H9 (cell line): Measurements from ENCODE around the gene DGCR2. TPM values are rescaled to one million over a fixed set of nuclear protein-coding genes. Genes with fewer than 3 reads are reported as not detected.

Experiments
- DNase-seq: peaks from one replicate; pipeline ENCODE4 v3.0.0-alpha.2; 2017
- H2AFZ ChIP-seq: one replicate; pipeline ENCODE4 v1.6.1; 2013; ENCODE audit warnings: mild to moderate bottlenecking, low read length, control low read depth, moderate library complexity
- H2AK5ac ChIP-seq: 2 replicates; pipeline ENCODE4 v1.6.1; 2013; ENCODE audit warnings: low read length, control low read depth, mixed read lengths; ENCODE audit not compliant: insufficient read length
- H2BK120ac ChIP-seq: one replicate; pipeline ENCODE4 v1.6.1; 2013; ENCODE audit warnings: low read depth, mild to moderate bottlenecking, low read length, control low read depth, inconsistent platforms; ENCODE audit not compliant: poor library complexity, severe bottlenecking
- H2BK12ac ChIP-seq: 2 replicates; pipeline ENCODE4 v1.6.1; 2013; ENCODE audit warnings: low read length, control low read depth, mixed read lengths, low read depth; ENCODE audit not compliant: insufficient read length
- H2BK15ac ChIP-seq: 2 replicates; pipeline ENCODE4 v1.6.1; 2013; ENCODE audit warnings: low read depth, low read length, control low read depth
- H2BK20ac ChIP-seq: one replicate; pipeline ENCODE4 v1.6.1; 2013; ENCODE audit warnings: low read depth, mild to moderate bottlenecking, low read length, control low read depth, inconsistent platforms; ENCODE audit not compliant: poor library complexity, severe bottlenecking
- H2BK5ac ChIP-seq: 2 replicates; pipeline ENCODE4 v1.6.1; 2013; ENCODE audit warnings: low read length, control low read depth, mixed read lengths; ENCODE audit not compliant: insufficient read length
- H3K14ac ChIP-seq: 2 replicates; pipeline ENCODE4 v1.6.1; 2013; ENCODE audit warnings: low read length, control low read depth; ENCODE audit not compliant: insufficient read depth
- H3K18ac ChIP-seq: 2 replicates; pipeline ENCODE4 v1.6.1; 2013; ENCODE audit warnings: low read depth, mild to moderate bottlenecking, mixed read lengths, low read length, control low read depth; ENCODE audit not compliant: insufficient read length
- H3K23ac ChIP-seq: 2 replicates; pipeline ENCODE4 v1.6.1; 2013; ENCODE audit warnings: low read length, control low read depth, mixed read lengths, low read depth; ENCODE audit not compliant: insufficient read length
- H3K23me2 ChIP-seq: 2 replicates; pipeline ENCODE4 v1.6.1; 2013; ENCODE audit warnings: low read depth, mild to moderate bottlenecking, mixed read lengths, low read length, control low read depth; ENCODE audit not compliant: insufficient read length, poor library complexity, severe bottlenecking
- H3K27ac ChIP-seq: 2 replicates; pipeline ENCODE4 v1.5.1; 2013; ENCODE audit warnings: low read length, control low read depth, mixed read lengths, low read depth; ENCODE audit not compliant: insufficient read length
- H3K27me3 ChIP-seq: 2 replicates; pipeline ENCODE4 v1.6.1; 2013; ENCODE audit warnings: low read length, control low read depth, inconsistent platforms; ENCODE audit not compliant: insufficient read depth
- H3K4ac ChIP-seq: 2 replicates; pipeline ENCODE4 v1.6.1; 2013; ENCODE audit warnings: low read depth, mild to moderate bottlenecking, control low read depth, inconsistent platforms, low read length, moderate library complexity
- H3K4me1 ChIP-seq: 2 replicates; pipeline ENCODE4 v1.6.1; 2013; ENCODE audit warnings: low read length, control low read depth, inconsistent platforms; ENCODE audit not compliant: insufficient read depth
- H3K4me2 ChIP-seq: 2 replicates; pipeline ENCODE4 v1.6.1; 2013; ENCODE audit warnings: low read length, control low read depth, mixed read lengths; ENCODE audit not compliant: insufficient read length, insufficient read depth
- H3K56ac ChIP-seq: 2 replicates; pipeline ENCODE4 v1.6.1; 2013; ENCODE audit warnings: low read depth, mild to moderate bottlenecking, mixed read lengths, low read length, control low read depth; ENCODE audit not compliant: insufficient read length
- H3K79me1 ChIP-seq: 2 replicates; pipeline ENCODE4 v1.6.1; 2013; ENCODE audit warnings: low read depth, mild to moderate bottlenecking, moderate library complexity, low read length, control low read depth, inconsistent platforms; ENCODE audit not compliant: insufficient read depth, poor library complexity, severe bottlenecking
- H3K79me2 ChIP-seq: 2 replicates; pipeline ENCODE4 v1.6.1; 2013; ENCODE audit warnings: low read length, control low read depth, inconsistent platforms; ENCODE audit not compliant: insufficient read depth
- H3K9ac ChIP-seq: 2 replicates; pipeline ENCODE4 v1.6.1; 2013; ENCODE audit warnings: low read length, control low read depth, mixed read lengths; ENCODE audit not compliant: insufficient read length; ENCODE audit errors: extremely low read depth
- H3K9me3 ChIP-seq: one replicate; pipeline ENCODE4 v1.6.1; 2013; ENCODE audit warnings: low read depth, low read length, inconsistent platforms; ENCODE audit not compliant: control insufficient read depth
- H3T11ph ChIP-seq: one replicate; pipeline ENCODE4 v1.6.1; 2013; ENCODE audit warnings: mild to moderate bottlenecking, low read length, control low read depth, inconsistent platforms
- H4K20me1 ChIP-seq: one replicate; pipeline ENCODE4 v1.6.1; 2013; ENCODE audit not compliant: control insufficient read depth, insufficient read length, insufficient read depth
- H4K5ac ChIP-seq: 2 replicates; pipeline ENCODE4 v1.6.1; 2013; ENCODE audit warnings: low read depth, mild to moderate bottlenecking, mixed read lengths, low read length, control low read depth; ENCODE audit not compliant: insufficient read length
- H4K8ac ChIP-seq: replicated peaks from 2 replicates; pipeline ENCODE4 v1.6.1; 2013; ENCODE audit warnings: low read length, control low read depth, mixed read lengths, low read depth; ENCODE audit not compliant: insufficient read length
- H4K91ac ChIP-seq: 2 replicates; pipeline ENCODE4 v1.6.1; 2013; ENCODE audit warnings: low read depth, mild to moderate bottlenecking, moderate library complexity, mixed read lengths, low read length, control low read depth; ENCODE audit not compliant: insufficient read length
- H3K27ac Mint-ChIP-seq, 3 experiments: 2 replicates in 2 of 3; 3 replicates in 1 of 3; pipeline ENCODE4 v1.8.0; 2020 to 2021; ENCODE audit warnings: mixed read lengths in 3 of 3, mild to moderate bottlenecking in 1 of 3, moderate library complexity in 1 of 3
- H3K27me3 Mint-ChIP-seq: 2 replicates; pipeline ENCODE4 v1.8.0; 2021; ENCODE audit warnings: low read depth, mild to moderate bottlenecking, moderate library complexity, mixed read lengths
- H3K36me3 Mint-ChIP-seq, 3 experiments: 2 replicates in 2 of 3; 3 replicates in 1 of 3; pipeline ENCODE4 v1.8.0; 2020 to 2021; ENCODE audit warnings: low read depth in 3 of 3, mixed read lengths in 3 of 3; ENCODE audit not compliant: insufficient read depth in 1 of 3
- H3K4me1 Mint-ChIP-seq, 2 experiments: 2 replicates each; pipeline ENCODE4 v1.8.0; 2020; ENCODE audit warnings: mixed read lengths in 2 of 2
- H3K4me3 Mint-ChIP-seq, 2 experiments: 2 replicates in 1 of 2; 3 replicates in 1 of 2; pipeline ENCODE4 v1.8.0; 2020 to 2021; ENCODE audit warnings: mild to moderate bottlenecking in 2 of 2, mixed read lengths in 2 of 2, moderate library complexity in 1 of 2
- H3K9me3 Mint-ChIP-seq, 2 experiments: 2 replicates in 1 of 2; 3 replicates in 1 of 2; pipeline ENCODE4 v1.8.0; 2020; ENCODE audit warnings: mild to moderate bottlenecking in 2 of 2, mixed read lengths in 2 of 2, moderate library complexity in 1 of 2
- WGBS: extraction: QIAGEN DNeasy Blood & Tissue Kit; methylation state at CpG from one replicate; pipeline ENCODE4 v1.1.7; 2013; ENCODE audit warnings: missing lambda C conversion rate, low lambda C conversion rate, mixed read lengths; ENCODE audit not compliant: insufficient read length; ENCODE audit errors: extremely low coverage; 5-methylcytosine and 5-hydroxymethylcytosine counted together
- total RNA-seq: library from RNA; stranded (reverse); gene quantifications from 2 replicates; pipeline ENCODE4 v1.2.1, GENCODE V29; 2021
- TF ChIP-seq, protein P1 (sequence below): fragments of 200-600 bp; sonication (generic); conservative IDR thresholded peaks from 3 replicates; pipeline ENCODE4 v1.8.0; 2021; ENCODE audit warnings: antibody characterized with exemption, mild to moderate bottlenecking

The DGCR2 gene
- total RNA-seq, 1 experiment from 2014 or later, result 47.2 TPM

DNA sequence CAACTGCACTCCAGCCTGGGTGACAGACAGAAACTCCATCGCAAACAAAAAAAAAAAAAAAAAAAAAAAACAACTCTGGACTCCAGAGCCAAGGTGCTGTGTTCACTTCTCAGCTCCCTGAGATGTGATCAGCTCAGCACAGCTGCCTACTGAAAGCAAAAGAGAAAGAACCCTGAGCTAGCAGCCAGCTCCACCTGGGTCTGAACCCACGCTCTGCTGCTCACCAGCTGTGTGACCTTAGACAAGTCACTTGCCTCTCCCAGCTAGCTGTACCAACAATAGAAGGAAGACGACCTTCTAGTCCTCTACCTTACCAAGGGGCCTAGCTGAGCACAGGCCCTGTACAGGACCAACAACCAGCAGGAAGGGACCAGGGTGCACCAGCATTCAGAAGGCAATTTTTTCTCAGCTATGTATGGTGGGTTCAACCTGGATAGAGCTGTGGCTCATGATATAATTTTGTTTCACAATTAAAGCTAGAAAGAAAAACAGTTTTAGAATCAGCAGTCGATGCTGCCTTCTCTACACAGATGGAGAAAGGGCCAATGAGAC is 3.8 kb downstream of the DGCR2 start:
- Histone ChIP-seq H4K5ac (no peak overlapping the region), H3K79me1 (peaks cover 11% of the 10 kb centered on the region), H2AFZ (no peak overlapping the region), H2BK20ac (no peak overlapping the region), H2BK5ac (no peak overlapping the region), H3K23ac (no peak overlapping the region), H2BK15ac (no peak overlapping the region), H3K79me2 (peaks cover 35% of the 10 kb centered on the region; the same call in 1 of the 2 replicates), H3K23me2 (peaks cover 9% of the 10 kb centered on the region), H3K27me3 (no peaks in the 10 kb centered on the region), H3T11ph (no peak overlapping the region), H3K9ac (no peak overlapping the region), H2BK120ac (no peak overlapping the region), H2AK5ac (no peak overlapping the region), H3K4ac (no peak overlapping the region), H3K4me1 (peaks cover 3% of the 10 kb centered on the region; the same call in 1 of the 2 replicates), H3K18ac (no peak overlapping the region), H3K27ac (no peak overlapping the region), H3K56ac (no peak overlapping the region), H3K4me2 (no peak overlapping the region), H4K91ac (no peak overlapping the region), H3K14ac (no peak overlapping the region; the same call in 1 of the 2 replicates), H3K9me3 (no peaks in the 10 kb centered on the region), H4K8ac (no peak overlapping the region), H2BK12ac (no peak overlapping the region), H4K20me1 (no peaks in the 10 kb centered on the region)
- Mint-ChIP-seq H3K27me3 (peaks cover 4% of the 10 kb centered on the region), H3K9me3 (no peaks in the 10 kb centered on the region; a peak in 1 of 5 replicates), H3K4me3 (no peak overlapping the region), H3K27ac (no peak overlapping the region), H3K36me3 (peaks cover 0 to 4% (median 3%) of the 10 kb centered on the region in 3 experiments; a peak in 4 of 7 replicates), H3K4me1 (peaks cover 22 to 42% of the 10 kb centered on the region in 2 experiments)
- no CpG with 5 or more reads among the region's 4 CpGs for WGBS
- TF ChIP-seq, protein P1, sequence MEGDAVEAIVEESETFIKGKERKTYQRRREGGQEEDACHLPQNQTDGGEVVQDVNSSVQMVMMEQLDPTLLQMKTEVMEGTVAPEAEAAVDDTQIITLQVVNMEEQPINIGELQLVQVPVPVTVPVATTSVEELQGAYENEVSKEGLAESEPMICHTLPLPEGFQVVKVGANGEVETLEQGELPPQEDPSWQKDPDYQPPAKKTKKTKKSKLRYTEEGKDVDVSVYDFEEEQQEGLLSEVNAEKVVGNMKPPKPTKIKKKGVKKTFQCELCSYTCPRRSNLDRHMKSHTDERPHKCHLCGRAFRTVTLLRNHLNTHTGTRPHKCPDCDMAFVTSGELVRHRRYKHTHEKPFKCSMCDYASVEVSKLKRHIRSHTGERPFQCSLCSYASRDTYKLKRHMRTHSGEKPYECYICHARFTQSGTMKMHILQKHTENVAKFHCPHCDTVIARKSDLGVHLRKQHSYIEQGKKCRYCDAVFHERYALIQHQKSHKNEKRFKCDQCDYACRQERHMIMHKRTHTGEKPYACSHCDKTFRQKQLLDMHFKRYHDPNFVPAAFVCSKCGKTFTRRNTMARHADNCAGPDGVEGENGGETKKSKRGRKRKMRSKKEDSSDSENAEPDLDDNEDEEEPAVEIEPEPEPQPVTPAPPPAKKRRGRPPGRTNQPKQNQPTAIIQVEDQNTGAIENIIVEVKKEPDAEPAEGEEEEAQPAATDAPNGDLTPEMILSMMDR, result no peak
- no peak for DNase-seq
